ENCODE measurements around the gene CFAP141. TPM values are rescaled to one million over a fixed set of nuclear protein-coding genes. Genes with fewer than 3 reads are reported as not detected.
A peak's percentile ranks its signal among the peaks of the same experiment; 100 is the strongest.

The CFAP141 gene
- total and polyA plus RNA-seq, 2 donors, result not detected

GRCh38 chr1:154179946-154180687 lies 26.0 kb downstream of the CFAP141 start:
- Histone ChIP-seq H3K36me3 (ENCODE audit: control insufficient read depth in 2 of 2, insufficient read depth in 2 of 2, low read length in 1 of 2) (peaks cover 22 to 40% of the 10 kb centered on the region in 2 donors), H3K9me3 (ENCODE audit: control insufficient read depth in 2 of 2, insufficient read depth in 1 of 2, low read length in 1 of 2) (peaks cover 0 to 4% of the 10 kb centered on the region in 2 donors), H3K4me1 (ENCODE audit: control insufficient read depth in 2 of 2, insufficient read depth in 2 of 2, low read length in 2 of 2) (peaks cover 40 to 59% of the 10 kb centered on the region in 2 donors), H3K4me3 (ENCODE audit: low read length in 2 of 2) (peak overlapping the region; percentile 17 to 19), H3K27ac (ENCODE audit: low read depth in 1 of 2, low read length in 1 of 2) (peak overlapping the region; percentile 13 to 46), H3K27me3 (ENCODE audit: control insufficient read depth in 2 of 2, insufficient read depth in 1 of 2, low read length in 1 of 2) (no peaks in the 10 kb centered on the region)
- WGBS, result 68% methylated on average over 3 of the region's 3 CpGs
- DNase-seq (ENCODE audit: low read depth in 6 of 9, low spot score in 9 of 9), result no peak

GRCh38 chr1:154178911-154179811 lies 27.0 kb downstream of the CFAP141 start:
- Histone ChIP-seq H3K4me3 (ENCODE audit: low read length in 2 of 2) (no peak overlapping the region), H3K36me3 (ENCODE audit: control insufficient read depth in 2 of 2, insufficient read depth in 2 of 2, low read length in 1 of 2) (peaks cover 27 to 48% of the 10 kb centered on the region in 2 donors), H3K27me3 (ENCODE audit: control insufficient read depth in 2 of 2, insufficient read depth in 1 of 2, low read length in 1 of 2) (no peaks in the 10 kb centered on the region), H3K27ac (ENCODE audit: low read depth in 1 of 2, low read length in 1 of 2) (no peak overlapping the region), H3K4me1 (ENCODE audit: control insufficient read depth in 2 of 2, insufficient read depth in 2 of 2, low read length in 2 of 2) (peaks cover 40 to 59% of the 10 kb centered on the region in 2 donors), H3K9me3 (ENCODE audit: control insufficient read depth in 2 of 2, insufficient read depth in 1 of 2, low read length in 1 of 2) (peaks cover 0 to 4% of the 10 kb centered on the region in 2 donors)
- 87% methylated on average over 10 of the region's 10 CpGs for WGBS
- no peak for DNase-seq (ENCODE audit: low read depth in 6 of 9, low spot score in 9 of 9)

- peaks cover 32 to 58% of the 10 kb centered on the region in 2 donors for H3K36me3 ChIP-seq (ENCODE audit: control insufficient read depth in 2 of 2, insufficient read depth in 2 of 2, low read length in 1 of 2)
- H3K27me3 ChIP-seq (ENCODE audit: control insufficient read depth in 2 of 2, insufficient read depth in 1 of 2, low read length in 1 of 2), result no peaks in the 10 kb centered on the region
- H3K9me3 ChIP-seq (ENCODE audit: control insufficient read depth in 2 of 2, insufficient read depth in 1 of 2, low read length in 1 of 2), result peaks cover 0 to 2% of the 10 kb centered on the region in 2 donors
- peaks cover 38 to 51% of the 10 kb centered on the region in 2 donors for H3K4me1 ChIP-seq (ENCODE audit: control insufficient read depth in 2 of 2, insufficient read depth in 2 of 2, low read length in 2 of 2)
- 48% methylated on average over 2 of the region's 2 CpGs for WGBS
- no peak overlapping the region for H3K4me3 ChIP-seq (ENCODE audit: low read length in 2 of 2)
- H3K27ac ChIP-seq (ENCODE audit: low read depth in 1 of 2, low read length in 1 of 2), result peak overlapping the region in 1 of 2 donors; percentile 53
- DNase-seq (ENCODE audit: low read depth in 6 of 9, low spot score in 9 of 9), result no peak
Observed at GRCh38 chr1:154178013-154178412, 28.1 kb downstream of the CFAP141 start.

- Histone ChIP-seq H3K4me1 (ENCODE audit: control insufficient read depth in 2 of 2, insufficient read depth in 2 of 2, low read length in 2 of 2) (peaks cover 36 to 44% of the 10 kb centered on the region in 2 donors), H3K27me3 (ENCODE audit: control insufficient read depth in 2 of 2, insufficient read depth in 1 of 2, low read length in 1 of 2) (no peaks in the 10 kb centered on the region), H3K27ac (ENCODE audit: low read depth in 1 of 2, low read length in 1 of 2) (no peak overlapping the region), H3K4me3 (ENCODE audit: low read length in 2 of 2) (no peak overlapping the region), H3K36me3 (ENCODE audit: control insufficient read depth in 2 of 2, insufficient read depth in 2 of 2, low read length in 1 of 2) (peaks cover 49 to 75% of the 10 kb centered on the region in 2 donors), H3K9me3 (ENCODE audit: control insufficient read depth in 2 of 2, insufficient read depth in 1 of 2, low read length in 1 of 2) (no peaks in the 10 kb centered on the region)
- 30% methylated on average over 2 of the region's 2 CpGs for WGBS
- no peak for DNase-seq (ENCODE audit: low read depth in 6 of 9, low spot score in 9 of 9)
Observed at GRCh38 chr1:154176337-154176736, 29.8 kb downstream of the CFAP141 start.

GRCh38 chr1:154174654-154175053 lies 31.5 kb downstream of the CFAP141 start:
- Histone ChIP-seq H3K36me3 (ENCODE audit: control insufficient read depth in 2 of 2, insufficient read depth in 2 of 2, low read length in 1 of 2) (peaks cover 64 to 85% of the 10 kb centered on the region in 2 donors), H3K4me1 (ENCODE audit: control insufficient read depth in 2 of 2, insufficient read depth in 2 of 2, low read length in 2 of 2) (peaks cover 23 to 32% of the 10 kb centered on the region in 2 donors), H3K27me3 (ENCODE audit: control insufficient read depth in 2 of 2, insufficient read depth in 1 of 2, low read length in 1 of 2) (no peaks in the 10 kb centered on the region), H3K27ac (ENCODE audit: low read depth in 1 of 2, low read length in 1 of 2) (no peak overlapping the region), H3K9me3 (ENCODE audit: control insufficient read depth in 2 of 2, insufficient read depth in 1 of 2, low read length in 1 of 2) (no peaks in the 10 kb centered on the region), H3K4me3 (ENCODE audit: low read length in 2 of 2) (no peak overlapping the region)
- DNase-seq (ENCODE audit: low read depth in 6 of 9, low spot score in 9 of 9), result no peak
- 97% methylated on average over 4 of the region's 4 CpGs for WGBS

GRCh38 chr1:154171880-154172279 lies 34.3 kb downstream of the CFAP141 start:
- WGBS, result over 99% methylated on average over 5 of the region's 5 CpGs
- H3K4me1 ChIP-seq (ENCODE audit: control insufficient read depth in 2 of 2, insufficient read depth in 2 of 2, low read length in 2 of 2), result peaks cover 0 to 6% of the 10 kb centered on the region in 2 donors
- no peaks in the 10 kb centered on the region for H3K27me3 ChIP-seq (ENCODE audit: control insufficient read depth in 2 of 2, insufficient read depth in 1 of 2, low read length in 1 of 2)
- H3K27ac ChIP-seq (ENCODE audit: low read depth in 1 of 2, low read length in 1 of 2), result no peak overlapping the region
- no peaks in the 10 kb centered on the region for H3K9me3 ChIP-seq (ENCODE audit: control insufficient read depth in 2 of 2, insufficient read depth in 1 of 2, low read length in 1 of 2)
- H3K4me3 ChIP-seq (ENCODE audit: low read length in 2 of 2), result no peak overlapping the region
- H3K36me3 ChIP-seq (ENCODE audit: control insufficient read depth in 2 of 2, insufficient read depth in 2 of 2, low read length in 1 of 2), result peaks cover 74 to 94% of the 10 kb centered on the region in 2 donors
- DNase-seq (ENCODE audit: low read depth in 6 of 9, low spot score in 9 of 9), result no peak

GRCh38 chr1:154171223-154171583 lies 34.9 kb downstream of the CFAP141 start:
- Histone ChIP-seq H3K27me3 (ENCODE audit: control insufficient read depth in 2 of 2, insufficient read depth in 1 of 2, low read length in 1 of 2) (no peaks in the 10 kb centered on the region), H3K27ac (ENCODE audit: low read depth in 1 of 2, low read length in 1 of 2) (no peak overlapping the region), H3K9me3 (ENCODE audit: control insufficient read depth in 2 of 2, insufficient read depth in 1 of 2, low read length in 1 of 2) (no peaks in the 10 kb centered on the region), H3K36me3 (ENCODE audit: control insufficient read depth in 2 of 2, insufficient read depth in 2 of 2, low read length in 1 of 2) (peaks cover 75 to 95% of the 10 kb centered on the region in 2 donors), H3K4me1 (ENCODE audit: control insufficient read depth in 2 of 2, insufficient read depth in 2 of 2, low read length in 2 of 2) (no peaks in the 10 kb centered on the region), H3K4me3 (ENCODE audit: low read length in 2 of 2) (no peak overlapping the region)
- WGBS, result 96% methylated on average over 4 of the region's 4 CpGs
- DNase-seq (ENCODE audit: low read depth in 6 of 9, low spot score in 9 of 9), result no peak

- Histone ChIP-seq H3K9me3 (ENCODE audit: control insufficient read depth in 2 of 2, insufficient read depth in 1 of 2, low read length in 1 of 2) (no peaks in the 10 kb centered on the region), H3K4me3 (ENCODE audit: low read length in 2 of 2) (no peak overlapping the region), H3K4me1 (ENCODE audit: control insufficient read depth in 2 of 2, insufficient read depth in 2 of 2, low read length in 2 of 2) (no peaks in the 10 kb centered on the region), H3K36me3 (ENCODE audit: control insufficient read depth in 2 of 2, insufficient read depth in 2 of 2, low read length in 1 of 2) (peaks cover 72 to 95% of the 10 kb centered on the region in 2 donors), H3K27ac (ENCODE audit: low read depth in 1 of 2, low read length in 1 of 2) (no peak overlapping the region), H3K27me3 (ENCODE audit: control insufficient read depth in 2 of 2, insufficient read depth in 1 of 2, low read length in 1 of 2) (no peaks in the 10 kb centered on the region)
- no peak for DNase-seq (ENCODE audit: low read depth in 6 of 9, low spot score in 9 of 9)
Observed at GRCh38 chr1:154170547-154171222, 35.4 kb downstream of the CFAP141 start.

Measured in thymus (tissue), 11 donors.